HUES6 (cell line): Measurements from ENCODE around the gene WBP2.
"Not testable (repeated sequence)": the region's sequence is repeated elsewhere in the genome, so short reads cannot be mapped to it uniquely, and the experiment has no call there.

Source experiments
- H3K27ac ChIP-seq: 2 replicates; pipeline ENCODE4 v1.7.0; 2013; ENCODE audit warnings: low read depth, mild to moderate bottlenecking, low read length, inconsistent platforms
- H3K27me3 ChIP-seq: 2 replicates; pipeline ENCODE4 v1.6.1; 2013; ENCODE audit warnings: low read length; ENCODE audit not compliant: control insufficient read depth, insufficient read depth
- H3K36me3 ChIP-seq: 2 replicates; pipeline ENCODE4 v1.6.1; 2013; ENCODE audit warnings: low read length; ENCODE audit not compliant: control insufficient read depth, insufficient read depth
- H3K4me1 ChIP-seq: 2 replicates; pipeline ENCODE4 v1.6.1; 2013; ENCODE audit warnings: low read length; ENCODE audit not compliant: control insufficient read depth, insufficient read depth
- H3K4me3 ChIP-seq: 2 replicates; pipeline ENCODE4 v1.5.1; 2013; ENCODE audit warnings: low read depth, low read length
- H3K9ac ChIP-seq: one replicate; pipeline ENCODE4 v1.6.1; 2013; ENCODE audit warnings: mild to moderate bottlenecking, low read length
- H3K9me3 ChIP-seq: 2 replicates; pipeline ENCODE4 v1.6.1; 2013; ENCODE audit warnings: low read depth, low read length; ENCODE audit not compliant: control insufficient read depth, insufficient read depth

WBP2 gene

DNA sequence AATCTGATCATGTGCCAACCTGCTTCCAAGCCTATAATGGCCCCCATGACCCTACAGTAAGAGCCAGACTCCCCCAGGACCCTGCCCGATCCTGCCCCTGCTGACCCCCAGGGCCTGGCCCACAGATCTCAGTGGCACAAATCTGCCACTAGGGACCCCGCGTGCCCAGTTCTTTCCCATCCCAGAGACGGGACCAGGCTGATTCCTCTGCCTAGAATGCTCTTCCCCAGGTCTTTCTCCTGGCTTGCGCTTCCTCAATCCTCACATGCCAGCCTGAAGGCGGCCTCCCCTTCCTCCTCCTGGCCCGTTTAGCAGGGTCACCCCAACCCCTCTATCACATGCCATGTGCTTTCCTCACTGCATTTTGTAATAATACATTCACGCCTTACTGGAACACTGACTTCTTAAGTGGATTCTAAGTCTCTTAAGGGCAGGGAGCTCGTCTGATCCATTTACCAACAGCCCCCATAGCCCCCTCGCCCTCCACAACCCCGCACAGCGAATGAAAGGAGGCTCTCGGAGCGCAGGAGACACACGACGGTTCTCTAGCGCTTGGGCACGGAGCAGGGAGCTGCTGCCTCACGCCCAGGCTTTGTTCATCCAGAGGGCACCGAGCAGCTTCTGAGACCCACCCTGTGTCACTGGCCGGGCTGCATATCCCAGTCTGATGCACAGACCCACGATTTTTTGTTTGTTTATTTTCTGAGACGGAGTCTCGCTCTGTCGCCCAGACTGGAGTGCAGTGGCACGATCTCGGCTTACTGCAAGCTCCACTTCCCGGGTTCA lies 40.4 kb upstream of the WBP2 start:
- H3K9ac ChIP-seq: peak overlapping the region; percentile 80
- peaks cover 44% of the 10 kb centered on the region for H3K36me3 ChIP-seq
- peak overlapping the region; percentile 83 for H3K4me3 ChIP-seq
- peaks cover 32% of the 10 kb centered on the region for H3K4me1 ChIP-seq
- no peaks in the 10 kb centered on the region for H3K27me3 ChIP-seq
- H3K27ac ChIP-seq: peak overlapping the region; percentile 4; the same call in 1 of the 2 replicates
- no peaks in the 10 kb centered on the region for H3K9me3 ChIP-seq

GRCh38 chr17:75894049-75894733 lies 39.1 kb upstream of the WBP2 start:
- Histone ChIP-seq H3K27me3 (no peaks in the 10 kb centered on the region), H3K9me3 (no peaks in the 10 kb centered on the region), H3K4me3 (no peak overlapping the region), H3K9ac (peak overlapping the region; percentile 50), H3K36me3 (peaks cover 45% of the 10 kb centered on the region), H3K4me1 (peaks cover 32% of the 10 kb centered on the region), H3K27ac (no peak overlapping the region)

DNA sequence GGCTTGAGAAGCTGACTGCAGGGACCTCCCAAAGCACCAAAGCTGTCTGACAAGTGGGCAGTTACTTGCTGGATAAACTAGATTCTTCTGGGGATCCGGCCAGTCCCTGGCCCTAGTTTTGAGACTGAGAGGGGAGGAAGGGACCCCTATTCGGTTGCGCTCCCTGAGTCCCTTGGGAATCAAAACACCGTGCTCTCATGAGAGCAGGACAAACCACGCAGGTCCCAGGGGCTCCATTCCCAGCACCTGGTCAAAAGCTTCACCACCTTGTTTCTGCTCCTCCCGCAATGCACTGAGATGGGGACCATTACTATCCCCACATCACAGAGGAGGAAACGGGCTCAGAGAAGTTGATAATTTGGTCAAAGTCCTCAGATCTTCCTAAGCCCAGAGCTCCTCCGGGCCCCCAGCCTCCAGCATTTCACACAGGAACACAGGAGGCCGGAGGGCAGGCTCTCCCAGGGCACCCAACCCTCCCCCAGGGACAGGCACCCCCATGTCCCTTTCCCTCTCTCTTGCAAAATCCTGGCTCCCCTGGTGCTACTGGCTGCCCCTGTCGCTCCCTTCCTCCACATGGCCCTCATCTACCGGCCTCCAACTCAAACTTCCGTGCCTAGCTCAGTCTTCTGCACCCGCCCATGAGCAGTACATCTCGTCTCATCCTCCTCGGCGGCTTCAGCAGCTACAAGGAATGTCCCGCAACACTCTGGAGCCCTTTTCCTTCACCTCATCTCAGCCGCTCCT lies 38.3 kb upstream of the WBP2 start:
- Histone ChIP-seq H3K9me3 (no peaks in the 10 kb centered on the region), H3K9ac (no peak overlapping the region)

DNA sequence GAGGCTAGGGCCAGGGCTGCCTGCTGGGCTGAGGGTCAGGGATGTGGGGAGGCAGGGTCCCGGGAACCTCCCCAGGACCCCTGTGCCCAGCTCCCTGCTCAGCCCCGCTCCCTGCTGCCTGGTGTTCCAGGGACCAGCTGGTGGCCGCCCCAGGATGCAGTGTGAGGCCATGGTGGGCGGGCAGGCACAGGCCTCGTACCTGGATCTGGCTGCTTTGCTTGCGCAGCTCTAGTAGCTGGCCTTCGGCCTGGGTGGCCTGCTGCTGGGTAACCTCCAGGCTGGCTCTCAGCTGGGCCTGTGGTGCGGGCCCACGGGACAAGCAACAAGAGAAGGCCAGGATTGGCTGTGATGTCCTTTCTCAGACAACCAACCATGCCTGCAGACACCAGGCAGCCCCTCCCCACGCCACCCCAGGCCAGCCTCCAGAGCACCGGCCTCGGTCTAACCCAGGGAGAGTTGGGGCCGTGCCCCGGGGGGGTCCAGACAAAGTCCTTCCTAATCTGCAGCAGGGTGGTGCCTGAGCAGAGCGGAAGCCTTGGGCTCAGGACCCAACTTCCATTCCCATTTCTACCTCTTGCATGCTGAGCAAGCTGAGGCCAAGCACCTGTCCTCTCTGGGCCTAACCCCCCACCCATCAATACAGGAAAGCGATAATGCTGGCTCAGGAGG lies 37.6 kb upstream of the WBP2 start:
- peaks cover 39% of the 10 kb centered on the region for H3K36me3 ChIP-seq
- no peak overlapping the region for H3K27ac ChIP-seq
- H3K9me3 ChIP-seq: no peaks in the 10 kb centered on the region
- H3K4me1 ChIP-seq: peaks cover 29% of the 10 kb centered on the region
- H3K9ac ChIP-seq: no peak overlapping the region
- H3K27me3 ChIP-seq: no peaks in the 10 kb centered on the region
- no peak overlapping the region for H3K4me3 ChIP-seq

More for the DNA sequence above, 38.3 kb upstream of the WBP2 start:
- H3K27me3 ChIP-seq: no peaks in the 10 kb centered on the region
- H3K27ac ChIP-seq: no peak overlapping the region
- H3K36me3 ChIP-seq: peaks cover 39% of the 10 kb centered on the region
- no peak overlapping the region for H3K4me3 ChIP-seq
- H3K4me1 ChIP-seq: peaks cover 32% of the 10 kb centered on the region

DNA sequence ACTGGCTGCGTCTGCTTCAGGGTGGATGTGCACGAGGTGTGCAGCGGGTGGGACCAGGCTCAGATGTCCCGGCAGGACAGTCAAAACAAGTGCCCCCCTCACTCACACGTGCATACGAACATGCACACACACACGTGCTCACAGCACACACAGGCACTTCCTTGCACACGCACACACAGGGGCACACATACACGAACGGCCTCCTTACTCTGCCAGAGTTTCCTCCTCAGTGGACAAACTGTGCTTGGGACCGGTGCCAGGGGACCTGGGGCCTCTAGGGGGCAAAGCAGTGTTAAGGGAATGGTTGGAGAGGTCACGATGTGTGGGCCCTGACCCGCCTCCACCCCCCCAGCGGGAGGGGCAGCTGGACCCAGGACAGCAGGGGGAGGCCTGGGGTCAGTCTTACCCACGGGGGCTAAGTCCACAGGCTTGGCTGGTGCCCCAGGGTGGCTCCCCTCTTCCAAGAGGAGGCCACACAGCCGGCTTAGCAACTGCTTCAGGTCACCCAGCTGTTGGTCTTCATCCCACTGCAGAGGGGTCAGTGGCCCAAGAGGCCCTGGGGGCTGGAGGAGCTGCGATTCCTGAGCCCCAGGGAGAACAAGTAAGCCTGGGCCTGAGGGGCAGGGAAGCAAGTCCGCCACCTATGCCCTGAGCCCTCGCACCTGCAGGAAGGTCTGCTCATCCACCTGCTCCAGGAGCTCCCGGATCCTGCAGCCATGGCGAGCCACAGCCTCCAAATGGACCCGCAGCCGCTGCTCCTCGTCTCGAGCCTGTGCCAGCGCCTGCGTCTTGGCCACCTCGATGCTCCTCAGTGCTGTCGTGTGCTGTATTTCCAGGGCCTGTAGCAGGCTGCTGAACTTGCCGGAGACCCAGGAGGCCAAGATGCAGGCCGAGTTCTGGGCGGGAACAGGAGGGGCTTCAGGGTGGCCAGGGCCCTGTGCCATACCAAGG lies 36.7 kb upstream of the WBP2 start:
- Histone ChIP-seq H3K4me3 (no peak overlapping the region), H3K27me3 (no peaks in the 10 kb centered on the region), H3K4me1 (peaks cover 22% of the 10 kb centered on the region), H3K27ac (no peak overlapping the region), H3K9ac (no peak overlapping the region), H3K9me3 (no peaks in the 10 kb centered on the region), H3K36me3 (peaks cover 39% of the 10 kb centered on the region)

DNA sequence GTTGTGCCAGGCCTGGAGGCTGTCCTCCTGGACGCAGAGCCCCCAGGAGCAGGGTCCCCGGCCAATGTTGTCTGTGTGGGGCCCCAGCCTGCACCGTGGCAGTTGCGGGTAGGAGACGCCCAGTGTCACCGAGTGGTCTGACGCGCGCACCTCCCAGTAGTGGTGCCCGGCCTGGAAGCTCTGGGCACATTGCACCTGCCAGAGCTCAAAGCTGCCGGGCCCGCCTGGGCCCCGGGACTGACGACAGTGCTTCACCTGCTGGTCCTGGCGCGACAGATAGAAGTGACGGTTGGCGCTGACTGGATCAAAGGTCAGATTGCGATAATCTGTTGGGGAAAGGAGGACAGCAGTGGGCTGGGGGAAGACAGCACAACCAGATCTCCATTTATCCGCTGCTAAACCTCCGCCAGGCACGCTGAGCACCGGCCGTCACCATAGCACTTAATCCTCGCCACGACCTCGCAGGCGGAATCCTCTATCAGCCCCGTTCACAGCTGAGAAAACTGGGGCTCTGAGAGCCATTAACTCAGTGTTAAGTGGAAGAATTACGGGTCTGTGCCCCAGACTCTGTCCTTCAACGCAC lies 36.0 kb upstream of the WBP2 start:
- H3K27ac ChIP-seq: no peak overlapping the region

GRCh38 chr17:75889454-75889853 lies 34.3 kb upstream of the WBP2 start:
- no peaks in the 10 kb centered on the region for H3K9me3 ChIP-seq
- H3K27ac ChIP-seq: no peak overlapping the region
- peaks cover 39% of the 10 kb centered on the region for H3K36me3 ChIP-seq
- H3K9ac ChIP-seq: no peak overlapping the region
- no peak overlapping the region for H3K4me3 ChIP-seq
- peaks cover 8% of the 10 kb centered on the region for H3K4me1 ChIP-seq
- no peaks in the 10 kb centered on the region for H3K27me3 ChIP-seq

More for the DNA sequence above, 36.0 kb upstream of the WBP2 start:
- Histone ChIP-seq H3K9me3 (no peaks in the 10 kb centered on the region), H3K9ac (no peak overlapping the region), H3K27me3 (no peaks in the 10 kb centered on the region), H3K4me1 (peaks cover 22% of the 10 kb centered on the region), H3K36me3 (peaks cover 39% of the 10 kb centered on the region), H3K4me3 (no peak overlapping the region)

GRCh38 chr17:75888484-75888883 lies 33.3 kb upstream of the WBP2 start:
- no peak overlapping the region for H3K9ac ChIP-seq
- H3K27me3 ChIP-seq: no peaks in the 10 kb centered on the region
- H3K27ac ChIP-seq: no peak overlapping the region
- H3K4me3 ChIP-seq: no peak overlapping the region
- H3K9me3 ChIP-seq: no peaks in the 10 kb centered on the region
- peaks cover 39% of the 10 kb centered on the region for H3K36me3 ChIP-seq
- no peaks in the 10 kb centered on the region for H3K4me1 ChIP-seq

DNA sequence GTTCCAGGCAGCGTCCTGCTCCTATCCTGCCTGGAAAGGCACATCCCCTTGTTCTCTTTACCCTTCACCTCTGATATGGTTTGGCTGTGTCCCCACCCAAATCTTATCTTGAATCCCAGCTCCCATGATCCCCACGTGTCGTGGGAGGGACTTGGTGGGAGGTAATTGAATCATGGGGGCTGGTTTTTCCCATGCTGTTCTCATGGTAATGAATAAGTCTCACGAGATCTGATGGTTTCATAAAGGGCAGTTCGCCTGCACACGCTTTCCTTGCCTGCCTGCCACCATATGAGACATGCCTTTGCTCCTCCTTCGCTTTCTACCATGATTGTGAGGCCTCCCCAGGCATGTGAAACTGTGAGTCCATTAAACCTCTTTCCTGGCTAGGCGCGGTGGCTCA lies 30.7 kb upstream of the WBP2 start:
- not testable (repeated sequence) for H3K27ac ChIP-seq, H3K9ac ChIP-seq, H3K27me3 ChIP-seq, H3K9me3 ChIP-seq, H3K4me3 ChIP-seq, H3K4me1 ChIP-seq
- peaks cover 21% of the 10 kb centered on the region for H3K36me3 ChIP-seq

- Histone ChIP-seq H3K9me3 (no peaks in the 10 kb centered on the region), H3K27me3 (no peaks in the 10 kb centered on the region), H3K4me3 (no peak overlapping the region), H3K36me3 (peaks cover 16% of the 10 kb centered on the region), H3K27ac (no peak overlapping the region), H3K4me1 (no peaks in the 10 kb centered on the region), H3K9ac (no peak overlapping the region)
Observed at GRCh38 chr17:75885431-75885830, 30.3 kb upstream of the WBP2 start.
